Heart left ventricle (tissue), 16 donors: ENCODE measurements around the gene ANAPC10. TPM values are rescaled to one million over a fixed set of nuclear protein-coding genes. Genes with fewer than 3 reads are reported as not detected.

Experiments
- ATAC-seq, 4 donors: fragments of 200-7000 bp; cut with Tn5 transposase; one replicate each; pipeline ENCODE4 v1.9.1; 2020 to 2022; ENCODE audit warnings: moderate library complexity in 4 of 4, mild to moderate bottlenecking in 3 of 4, moderate number of reproducible peaks in 1 of 4
- DNase-seq, 5 donors: peaks; one replicate each; pipeline ENCODE4 v3.0.0-alpha.2; 2020
- H3K27ac ChIP-seq, 12 donors: fragments of 200-600 bp; sonication (generic) in 4 of 12; one replicate each; pipeline versions ENCODE4 v1.5.0 to v1.8.0; 2016 to 2022; ENCODE audit warnings: mild to moderate bottlenecking in 2 of 12
- H3K27me3 ChIP-seq, 9 donors: fragments of 200-600 bp; sonication (generic) in 2 of 9; one replicate each; pipeline versions ENCODE4 v1.5.1 to v1.8.0; 2016 to 2022; ENCODE audit warnings: mild to moderate bottlenecking in 3 of 9
- H3K36me3 ChIP-seq, 9 donors: fragments of 200-600 bp; sonication (generic) in 2 of 9; one replicate each; pipeline versions ENCODE4 v1.5.0 to v1.8.0; 2018 to 2022; ENCODE audit warnings: mild to moderate bottlenecking in 2 of 9
- H3K4me1 ChIP-seq, 12 donors: fragments of 200-600 bp; sonication (generic) in 4 of 12; one replicate each; pipeline versions ENCODE4 v1.5.0 to v1.8.0; 2016 to 2022; ENCODE audit warnings: mild to moderate bottlenecking in 3 of 12
- H3K4me3 ChIP-seq, 12 donors: fragments of 200-600 bp; sonication (generic) in 4 of 12; one replicate each; pipeline versions ENCODE4 v1.5.0 to v1.8.0; 2017 to 2022; ENCODE audit warnings: mild to moderate bottlenecking in 9 of 12, moderate library complexity in 4 of 12
- H3K9me3 ChIP-seq, 12 donors: fragments of 200-600 bp; sonication (generic) in 4 of 12; one replicate each; pipeline versions ENCODE4 v1.5.0 to v1.8.0; 2016 to 2022; ENCODE audit warnings: mild to moderate bottlenecking in 1 of 12
- CTCF ChIP-seq, 12 donors: fragments of 200-600 bp; sonication (generic) in 4 of 12; IDR thresholded peaks; one replicate each; pipeline versions ENCODE4 v1.5.0 to v1.8.0; 2018 to 2022; ENCODE audit warnings: antibody characterized with exemption in 12 of 12, mild to moderate bottlenecking in 5 of 12
- POLR2A ChIP-seq, 2 donors: fragments of 450-650 bp; IDR thresholded peaks; one replicate each; pipeline ENCODE4 v1.6.1; 2017; ENCODE audit warnings: antibody characterized with exemption in 2 of 2, mild to moderate bottlenecking in 2 of 2, moderate library complexity in 2 of 2
- WGBS, 4 donors: extraction: QIAGEN DNeasy Blood & Tissue Kit in 2 of 4; methylation state at CpG; one replicate each; pipeline versions ENCODE4 v1.1.5 to v1.1.7; 2013 to 2018; 5-methylcytosine and 5-hydroxymethylcytosine counted together
- intact Hi-C, 10 donors: fragments of 100-400 bp; cut with DNase I; formaldehyde crosslinking; loops; one replicate each; pipeline versions ENCODE4 v1.11.1 to v1.14.2; 2022
- polyA plus RNA-seq, 2 donors: library from polyadenylated mRNA; stranded (reverse); fragments of 200-250 nt; gene quantifications; one replicate each; pipeline ENCODE4 v1.2.3, GENCODE V29; 2013
- total RNA-seq, 9 donors: library from RNA; depleted of rRNA in 2 of 9; stranded (reverse); fragments of >200 nt in 2 of 9; fragmentation: NEBNext Ultra II Directional in 3 of 9; extraction: Animal tissue kit (Norgen Biotek cat#: 25700) in 3 of 9; gene quantifications; one replicate each; pipeline versions ENCODE4 v1.1.0 to v1.2.4, GENCODE V29; 2016 to 2023
- donor health status: ischemic (EF 13 %, LVEDD 7.1; RV severe dilation, severe dysfunction).
- donor health status: healthy with polysubstance abuse.
- donor health status: DM: no; HTN: yes; CAD: no.
- donor health status: DM: no; HTN: no; CAD: no.
- donor health status: ischemic (EF 25% LVEDD 6.9; RV normal size, moderate dysfunction).
- donor health status: ischemic (EF 25% LVEDD 5.7; RV mildly dilated, moderate dysfunction).
- donor health status: healthy.
- donor health status: DM: yes; HTN: yes; CAD: no.
- donor health status: ischemic (EF 35%, LVEDD 5.7; RV mildly dilated, moderate dysfunction).
- donor health status: nonischemic (EF 11% LVEDD 7.7; RV severe dilation, severe dysfunction).
- donor health status: DM: yes; HTN: yes; CAD: no.
- donor health status: PGD.
- donor health status: ischemic (EF 29% LVEDD 5.4; RV normal size, mild dysfunction).
- donor health status: nonischemic (EF 23%, LVEDD 6.1; RV moderate dilation, normal function).

The ANAPC10 gene
- total and polyA plus RNA-seq, 11 donors = 12.3 to 26.9 (median 13.6) TPM

DNA sequence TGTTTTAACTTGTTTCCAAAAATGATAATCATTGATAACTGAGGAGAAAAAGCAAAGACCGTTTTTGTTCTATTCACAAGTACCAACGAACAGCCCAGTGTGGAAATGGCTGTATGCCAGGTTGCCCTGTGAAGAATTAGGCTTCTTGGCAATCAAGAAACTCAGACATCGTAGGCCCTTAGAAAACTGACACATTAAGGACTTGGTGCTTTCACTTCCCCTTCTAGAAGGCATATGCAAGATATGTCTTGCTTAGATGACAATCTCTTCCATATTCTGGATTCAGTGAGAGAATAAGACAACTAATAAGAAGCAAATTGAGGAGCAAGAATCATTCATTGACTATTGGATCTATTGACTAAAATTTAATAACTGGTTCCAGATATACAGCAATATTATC lies 56.6 kb downstream of the ANAPC10 start:
- no peak for DNase-seq
- peaks cover 0 to 2% (median 0%) of the 10 kb centered on the region in 9 donors for H3K36me3 ChIP-seq
- ATAC-seq = no peak
- no peaks in the 10 kb centered on the region for H3K9me3 ChIP-seq
- no peak overlapping the region for H3K27ac ChIP-seq
- intact Hi-C loops = no loop called here
- no peaks in the 10 kb centered on the region for H3K27me3 ChIP-seq
- TF ChIP-seq CTCF (IDR thresholded peaks at IDR 0.05) (no peak), POLR2A (IDR thresholded peaks at IDR 0.05) (no peak)
- peaks cover 0 to 5% (median 0%) of the 10 kb centered on the region in 12 donors for H3K4me1 ChIP-seq
- 59 to 66% (median 62%) methylated on average over 3 of the region's 3 CpGs for WGBS, 4 donors
- H3K4me3 ChIP-seq = no peak overlapping the region

GRCh38 chr4:145035494-145036136 lies 62.4 kb downstream of the ANAPC10 start:
- Histone ChIP-seq H3K27me3 (no peaks in the 10 kb centered on the region), H3K36me3 (peaks cover 0 to 29% (median 16%) of the 10 kb centered on the region in 9 donors), H3K27ac (no peak overlapping the region), H3K9me3 (no peaks in the 10 kb centered on the region), H3K4me1 (no peaks in the 10 kb centered on the region), H3K4me3 (no peak overlapping the region)
- TF ChIP-seq CTCF (IDR thresholded peaks at IDR 0.05) (no peak), POLR2A (IDR thresholded peaks at IDR 0.05) (no peak)
- intact Hi-C loops = no loop called here
- no peak for DNase-seq
- no peak for ATAC-seq
- WGBS, 4 donors = 91 to 95% (median 94%) methylated on average over 2 of the region's 2 CpGs

- no peak for DNase-seq
- Histone ChIP-seq H3K27me3 (no peaks in the 10 kb centered on the region), H3K9me3 (no peaks in the 10 kb centered on the region), H3K4me3 (no peak overlapping the region), H3K27ac (no peak overlapping the region), H3K36me3 (peaks cover 0 to 29% (median 16%) of the 10 kb centered on the region in 9 donors), H3K4me1 (no peaks in the 10 kb centered on the region)
- TF ChIP-seq POLR2A (IDR thresholded peaks at IDR 0.05) = no peak
- TF ChIP-seq CTCF (IDR thresholded peaks at IDR 0.05) = no peak
- intact Hi-C loops = no loop called here
- peak in 2 of 4 donors; percentile 15 to 51 for ATAC-seq
- WGBS, 4 donors = 87 to 98% (median 93%) methylated on average over 6 of the region's 6 CpGs
These were observed 63.2 kb downstream of the ANAPC10 start for GRCh38 chr4:145034727-145035211.

DNA sequence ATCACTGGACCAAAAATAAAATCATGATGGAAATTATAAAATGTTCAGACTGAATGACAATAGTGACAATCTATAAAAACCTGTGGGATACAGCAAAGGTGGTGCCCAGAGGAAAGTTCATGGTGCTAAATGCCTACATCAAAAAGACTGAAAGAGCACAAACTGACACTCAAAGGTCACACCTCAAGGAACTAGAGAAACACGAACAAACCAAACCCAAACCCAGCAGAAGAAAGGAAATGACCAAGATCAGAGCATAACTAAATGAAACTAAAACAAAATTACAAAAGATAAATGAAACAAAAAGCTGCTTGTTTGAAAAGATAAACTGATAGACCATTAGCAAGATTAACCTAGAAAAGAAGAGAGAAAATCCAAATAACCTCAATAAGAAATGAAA lies 78.7 kb downstream of the ANAPC10 start:
- WGBS, 4 donors = 58 to 75% (median 69%) methylated on average over 1 of the region's 1 CpG
- Histone ChIP-seq H3K27ac (peak overlapping the region in 1 of 12 donors; percentile 2), H3K27me3 (no peaks in the 10 kb centered on the region), H3K9me3 (peaks cover 0 to 69% (median 19%) of the 10 kb centered on the region in 12 donors), H3K36me3 (peaks cover 0 to 3% (median 0%) of the 10 kb centered on the region in 9 donors), H3K4me3 (no peak overlapping the region), H3K4me1 (no peaks in the 10 kb centered on the region)
- TF ChIP-seq CTCF (IDR thresholded peaks at IDR 0.05) = no peak
- TF ChIP-seq POLR2A (IDR thresholded peaks at IDR 0.05) = no peak
- DNase-seq (no peak), ATAC-seq (no peak)
- intact Hi-C loops = no loop called here
